ENCODE data around the gene DESI2.
A peak's percentile ranks its signal among the peaks of the same experiment; 100 is the strongest.

Gene DESI2

GRCh38 chr1:244636488-244637259 is 16.3 kb upstream of the DESI2 start:
- H3K27ac ChIP-seq (ENCODE audit: low read depth, low read length), result no peak overlapping the region
- no peak overlapping the region for H3K4me3 ChIP-seq (ENCODE audit: low read depth, low read length)
- H3K4me1 ChIP-seq (ENCODE audit: control insufficient read depth, insufficient read depth, low read length), result peaks cover 5% of the 10 kb centered on the region; the same call in 1 of the 2 replicates
- H3K9ac ChIP-seq (ENCODE audit: low read depth, low read length), result no peak overlapping the region
- H3K36me3 ChIP-seq (ENCODE audit: control insufficient read depth, insufficient read depth, low read length), result no peaks in the 10 kb centered on the region
- no peaks in the 10 kb centered on the region for H3K27me3 ChIP-seq (ENCODE audit: control insufficient read depth, insufficient read depth, low read length)
- H3K9me3 ChIP-seq (ENCODE audit: control insufficient read depth, insufficient read depth, low read length), result no peaks in the 10 kb centered on the region

- Histone ChIP-seq H3K4me1 (ENCODE audit: control insufficient read depth, insufficient read depth, low read length) (peaks cover 5% of the 10 kb centered on the region; the same call in 1 of the 2 replicates), H3K27me3 (ENCODE audit: control insufficient read depth, insufficient read depth, low read length) (no peaks in the 10 kb centered on the region), H3K9ac (ENCODE audit: low read depth, low read length) (no peak overlapping the region), H3K4me3 (ENCODE audit: low read depth, low read length) (no peak overlapping the region), H3K27ac (ENCODE audit: low read depth, low read length) (no peak overlapping the region), H3K36me3 (ENCODE audit: control insufficient read depth, insufficient read depth, low read length) (no peaks in the 10 kb centered on the region), H3K9me3 (ENCODE audit: control insufficient read depth, insufficient read depth, low read length) (0 out of 2 replicates have a peak, but pooled peaks cover 3% of the 10 kb centered on the region)
Observed at GRCh38 chr1:244639561-244639960, 13.4 kb upstream of the DESI2 start.

- Histone ChIP-seq H3K4me3 (ENCODE audit: low read depth, low read length) (no peak overlapping the region), H3K4me1 (ENCODE audit: control insufficient read depth, insufficient read depth, low read length) (peaks cover 2% of the 10 kb centered on the region; the same call in 1 of the 2 replicates), H3K27ac (ENCODE audit: low read depth, low read length) (no peak overlapping the region), H3K27me3 (ENCODE audit: control insufficient read depth, insufficient read depth, low read length) (no peaks in the 10 kb centered on the region), H3K9ac (ENCODE audit: low read depth, low read length) (no peak overlapping the region), H3K36me3 (ENCODE audit: control insufficient read depth, insufficient read depth, low read length) (no peaks in the 10 kb centered on the region), H3K9me3 (ENCODE audit: control insufficient read depth, insufficient read depth, low read length) (0 out of 2 replicates have a peak, but pooled peaks cover 3% of the 10 kb centered on the region)
Observed at GRCh38 chr1:244640917-244641316, 12.0 kb upstream of the DESI2 start.

GRCh38 chr1:244642526-244642925 is 10.4 kb upstream of the DESI2 start:
- no peaks in the 10 kb centered on the region for H3K4me1 ChIP-seq (ENCODE audit: control insufficient read depth, insufficient read depth, low read length)
- H3K9me3 ChIP-seq (ENCODE audit: control insufficient read depth, insufficient read depth, low read length), result 0 out of 2 replicates have a peak, but pooled peaks cover 3% of the 10 kb centered on the region
- no peaks in the 10 kb centered on the region for H3K36me3 ChIP-seq (ENCODE audit: control insufficient read depth, insufficient read depth, low read length)
- H3K4me3 ChIP-seq (ENCODE audit: low read depth, low read length), result no peak overlapping the region
- H3K27ac ChIP-seq (ENCODE audit: low read depth, low read length), result no peak overlapping the region
- H3K9ac ChIP-seq (ENCODE audit: low read depth, low read length), result no peak overlapping the region
- H3K27me3 ChIP-seq (ENCODE audit: control insufficient read depth, insufficient read depth, low read length), result no peaks in the 10 kb centered on the region

- Histone ChIP-seq H3K27me3 (ENCODE audit: control insufficient read depth, insufficient read depth, low read length) (no peaks in the 10 kb centered on the region), H3K4me1 (ENCODE audit: control insufficient read depth, insufficient read depth, low read length) (no peaks in the 10 kb centered on the region), H3K9ac (ENCODE audit: low read depth, low read length) (no peak overlapping the region), H3K27ac (ENCODE audit: low read depth, low read length) (no peak overlapping the region), H3K4me3 (ENCODE audit: low read depth, low read length) (no peak overlapping the region), H3K36me3 (ENCODE audit: control insufficient read depth, insufficient read depth, low read length) (no peaks in the 10 kb centered on the region), H3K9me3 (ENCODE audit: control insufficient read depth, insufficient read depth, low read length) (0 out of 2 replicates have a peak, but pooled peaks cover 3% of the 10 kb centered on the region)
Observed at GRCh38 chr1:244642988-244643387, 9.9 kb upstream of the DESI2 start.

- no peaks in the 10 kb centered on the region for H3K4me1 ChIP-seq (ENCODE audit: control insufficient read depth, insufficient read depth, low read length)
- no peaks in the 10 kb centered on the region for H3K27me3 ChIP-seq (ENCODE audit: control insufficient read depth, insufficient read depth, low read length)
- H3K9ac ChIP-seq (ENCODE audit: low read depth, low read length), result no peak overlapping the region
- no peak overlapping the region for H3K27ac ChIP-seq (ENCODE audit: low read depth, low read length)
- H3K36me3 ChIP-seq (ENCODE audit: control insufficient read depth, insufficient read depth, low read length), result no peaks in the 10 kb centered on the region
- no peak overlapping the region for H3K4me3 ChIP-seq (ENCODE audit: low read depth, low read length)
- 0 out of 2 replicates have a peak, but pooled peaks cover 3% of the 10 kb centered on the region for H3K9me3 ChIP-seq (ENCODE audit: control insufficient read depth, insufficient read depth, low read length)
Observed at GRCh38 chr1:244645414-244645813, 7.5 kb upstream of the DESI2 start.

- H3K4me3 ChIP-seq (ENCODE audit: low read depth, low read length), result no peak overlapping the region
- no peak overlapping the region for H3K27ac ChIP-seq (ENCODE audit: low read depth, low read length)
- no peaks in the 10 kb centered on the region for H3K36me3 ChIP-seq (ENCODE audit: control insufficient read depth, insufficient read depth, low read length)
- no peaks in the 10 kb centered on the region for H3K27me3 ChIP-seq (ENCODE audit: control insufficient read depth, insufficient read depth, low read length)
- 0 out of 2 replicates have a peak, but pooled peaks cover under 1% of the 10 kb centered on the region for H3K4me1 ChIP-seq (ENCODE audit: control insufficient read depth, insufficient read depth, low read length)
- H3K9me3 ChIP-seq (ENCODE audit: control insufficient read depth, insufficient read depth, low read length), result 0 out of 2 replicates have a peak, but pooled peaks cover 3% of the 10 kb centered on the region
- no peak overlapping the region for H3K9ac ChIP-seq (ENCODE audit: low read depth, low read length)
Observed at GRCh38 chr1:244645890-244646289, 7.0 kb upstream of the DESI2 start.

GRCh38 chr1:244647819-244648218 is 5.1 kb upstream of the DESI2 start:
- H3K27me3 ChIP-seq (ENCODE audit: control insufficient read depth, insufficient read depth, low read length), result no peaks in the 10 kb centered on the region
- H3K4me3 ChIP-seq (ENCODE audit: low read depth, low read length), result no peak overlapping the region
- H3K9me3 ChIP-seq (ENCODE audit: control insufficient read depth, insufficient read depth, low read length), result 0 out of 2 replicates have a peak, but pooled peaks cover 3% of the 10 kb centered on the region
- peaks cover 16% of the 10 kb centered on the region for H3K4me1 ChIP-seq (ENCODE audit: control insufficient read depth, insufficient read depth, low read length)
- H3K9ac ChIP-seq (ENCODE audit: low read depth, low read length), result no peak overlapping the region
- H3K27ac ChIP-seq (ENCODE audit: low read depth, low read length), result no peak overlapping the region
- no peaks in the 10 kb centered on the region for H3K36me3 ChIP-seq (ENCODE audit: control insufficient read depth, insufficient read depth, low read length)

GRCh38 chr1:244651956-244652622 is 837 bp upstream of the DESI2 start:
- H3K27me3 ChIP-seq (ENCODE audit: control insufficient read depth, insufficient read depth, low read length), result no peaks in the 10 kb centered on the region
- peaks cover 8% of the 10 kb centered on the region for H3K36me3 ChIP-seq (ENCODE audit: control insufficient read depth, insufficient read depth, low read length)
- no peaks in the 10 kb centered on the region for H3K9me3 ChIP-seq (ENCODE audit: control insufficient read depth, insufficient read depth, low read length)
- peak overlapping the region; percentile 88 for H3K4me3 ChIP-seq (ENCODE audit: low read depth, low read length)
- H3K27ac ChIP-seq (ENCODE audit: low read depth, low read length), result peak overlapping the region; percentile 90
- H3K4me1 ChIP-seq (ENCODE audit: control insufficient read depth, insufficient read depth, low read length), result peaks cover 38% of the 10 kb centered on the region
- H3K9ac ChIP-seq (ENCODE audit: low read depth, low read length), result peak overlapping the region; percentile 27

- Histone ChIP-seq H3K9ac (ENCODE audit: low read depth, low read length) (peak overlapping the region; percentile 82), H3K4me3 (ENCODE audit: low read depth, low read length) (peak overlapping the region; percentile 88), H3K36me3 (ENCODE audit: control insufficient read depth, insufficient read depth, low read length) (peaks cover 22% of the 10 kb centered on the region), H3K9me3 (ENCODE audit: control insufficient read depth, insufficient read depth, low read length) (no peaks in the 10 kb centered on the region), H3K27me3 (ENCODE audit: control insufficient read depth, insufficient read depth, low read length) (no peaks in the 10 kb centered on the region), H3K4me1 (ENCODE audit: control insufficient read depth, insufficient read depth, low read length) (peaks cover 38% of the 10 kb centered on the region), H3K27ac (ENCODE audit: low read depth, low read length) (peak overlapping the region; percentile 86)
Observed at GRCh38 chr1:244653439-244654107, 647 bp downstream of the DESI2 start.
